ACC112 (cell line): ENCODE data around the gene CFAP299.

Source experiments
- H2AFZ ChIP-seq: fragments of 200-600 bp; sonication (generic); one replicate; pipeline ENCODE4 v1.6.0; 2017; ENCODE audit warnings: antibody characterized with exemption, low read length; ENCODE audit not compliant: unreplicated experiment
- H3K27ac ChIP-seq: fragments of 200-600 bp; sonication (generic); 2 replicates; pipeline ENCODE4 v1.5.1; 2014; ENCODE audit warnings: low read depth, mild to moderate bottlenecking, antibody characterized with exemption, low read length, moderate library complexity
- H3K27me3 ChIP-seq: fragments of 200-600 bp; sonication (generic); 2 replicates; pipeline ENCODE4 v1.6.1; 2014; ENCODE audit warnings: mild to moderate bottlenecking, antibody characterized with exemption, low read length, moderate library complexity, mixed read lengths; ENCODE audit not compliant: insufficient read depth
- H3K36me3 ChIP-seq: fragments of 200-600 bp; sonication (generic); 2 replicates; pipeline ENCODE4 v1.6.1; 2016; ENCODE audit warnings: mild to moderate bottlenecking, antibody characterized with exemption, low read length, moderate library complexity, mixed read lengths; ENCODE audit not compliant: insufficient read depth
- H3K4me1 ChIP-seq: fragments of 200-600 bp; sonication (generic); one replicate; pipeline ENCODE4 v1.6.1; 2016; ENCODE audit warnings: low read length, mixed read lengths; ENCODE audit not compliant: insufficient read depth, unreplicated experiment, control insufficient read depth
- H3K4me3 ChIP-seq: fragments of 200-600 bp; sonication (generic); 2 replicates; pipeline ENCODE4 v1.5.1; 2014; ENCODE audit warnings: mild to moderate bottlenecking, low read depth, low read length
- H3K79me2 ChIP-seq: fragments of 200-600 bp; sonication (generic); one replicate; pipeline ENCODE4 v1.6.0; 2016; ENCODE audit warnings: low read length; ENCODE audit not compliant: control insufficient read depth, unreplicated experiment, insufficient read depth

The CFAP299 gene

DNA sequence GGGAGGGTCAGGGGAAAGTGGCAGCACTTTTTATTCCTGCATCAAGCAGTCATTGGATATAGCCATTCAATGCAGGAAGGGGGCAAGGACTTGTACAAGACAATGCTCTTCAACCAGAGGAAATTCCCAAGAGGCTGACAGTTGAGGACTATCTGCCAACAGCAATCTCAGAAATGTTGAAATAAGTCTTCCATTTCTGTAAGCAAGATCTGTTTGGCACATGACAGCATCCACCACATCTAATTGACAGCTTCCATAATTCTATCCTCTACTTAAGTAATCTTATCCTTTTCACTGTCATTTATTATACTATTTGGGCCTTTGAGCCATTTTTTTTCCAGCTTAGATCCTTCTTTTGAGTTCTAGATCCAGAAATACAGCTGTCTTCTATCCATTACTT lies 110.7 kb downstream of the CFAP299 start:
- no peaks in the 10 kb centered on the region for H3K27me3 ChIP-seq
- H3K79me2 ChIP-seq = no peaks in the 10 kb centered on the region
- 0 out of 2 replicates have a peak overlapping the region, but pooled peaks have one; percentile 4 for H3K27ac ChIP-seq
- no peaks in the 10 kb centered on the region for H3K36me3 ChIP-seq
- peak overlapping the region; percentile 7 for H2AFZ ChIP-seq
- H3K4me3 ChIP-seq = no peak overlapping the region
- peaks cover 10% of the 10 kb centered on the region for H3K4me1 ChIP-seq

- Histone ChIP-seq H3K4me1 (peaks cover 10% of the 10 kb centered on the region), H3K4me3 (no peak overlapping the region), H3K79me2 (no peaks in the 10 kb centered on the region), H3K36me3 (no peaks in the 10 kb centered on the region), H3K27ac (0 out of 2 replicates have a peak overlapping the region, but pooled peaks have one; percentile 4), H3K27me3 (no peaks in the 10 kb centered on the region), H2AFZ (peak overlapping the region; percentile 7)
Measured at GRCh38 chr4:80446664-80447063, 111.1 kb downstream of the CFAP299 start.

- Histone ChIP-seq H3K36me3 (no peaks in the 10 kb centered on the region), H3K27ac (no peak overlapping the region), H3K79me2 (no peaks in the 10 kb centered on the region), H2AFZ (no peak overlapping the region), H3K4me1 (peaks cover 10% of the 10 kb centered on the region), H3K27me3 (no peaks in the 10 kb centered on the region), H3K4me3 (no peak overlapping the region)
Measured at GRCh38 chr4:80447493-80447892, 112.0 kb downstream of the CFAP299 start.

- H3K36me3 ChIP-seq = no peaks in the 10 kb centered on the region
- H3K27me3 ChIP-seq = no peaks in the 10 kb centered on the region
- peaks cover 10% of the 10 kb centered on the region for H3K4me1 ChIP-seq
- H3K27ac ChIP-seq = no peak overlapping the region
- H2AFZ ChIP-seq = no peak overlapping the region
- no peak overlapping the region for H3K4me3 ChIP-seq
- H3K79me2 ChIP-seq = no peaks in the 10 kb centered on the region
Measured at GRCh38 chr4:80448056-80448455, 112.5 kb downstream of the CFAP299 start.

DNA sequence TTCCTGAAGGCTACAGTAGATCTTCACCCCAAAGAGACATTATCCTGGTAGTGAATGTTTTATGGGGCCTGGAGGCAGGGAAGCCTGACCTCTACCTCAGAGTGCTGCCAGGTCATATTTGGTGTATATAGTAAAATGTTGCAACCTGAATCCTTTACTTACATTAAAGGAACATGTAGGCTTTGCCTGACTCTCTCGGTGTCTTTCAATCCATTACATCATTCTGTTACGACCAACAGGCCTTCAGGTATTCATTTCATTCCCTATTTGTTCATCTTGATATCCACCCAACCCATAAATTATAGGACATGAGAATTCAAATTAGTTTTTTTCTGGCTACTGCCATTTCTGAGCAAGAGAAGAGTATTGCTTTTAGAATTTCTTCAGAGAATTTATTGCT lies 116.5 kb downstream of the CFAP299 start:
- Histone ChIP-seq H2AFZ (no peak overlapping the region), H3K79me2 (no peaks in the 10 kb centered on the region), H3K36me3 (no peaks in the 10 kb centered on the region), H3K4me1 (peaks cover 6% of the 10 kb centered on the region), H3K27me3 (no peaks in the 10 kb centered on the region), H3K4me3 (no peak overlapping the region), H3K27ac (no peak overlapping the region)

GRCh38 chr4:80452768-80453167 lies 117.2 kb downstream of the CFAP299 start:
- Histone ChIP-seq H3K36me3 (no peaks in the 10 kb centered on the region), H2AFZ (no peak overlapping the region), H3K27ac (no peak overlapping the region), H3K27me3 (no peaks in the 10 kb centered on the region), H3K4me3 (no peak overlapping the region), H3K79me2 (no peaks in the 10 kb centered on the region), H3K4me1 (peaks cover 6% of the 10 kb centered on the region)

GRCh38 chr4:80454040-80454439 lies 118.5 kb downstream of the CFAP299 start:
- no peak overlapping the region; the same call in 1 of the 2 replicates for H3K4me3 ChIP-seq
- H3K36me3 ChIP-seq = no peaks in the 10 kb centered on the region
- H3K27ac ChIP-seq = no peak overlapping the region
- H3K27me3 ChIP-seq = no peaks in the 10 kb centered on the region
- no peaks in the 10 kb centered on the region for H3K79me2 ChIP-seq
- H2AFZ ChIP-seq = no peak overlapping the region
- peaks cover 6% of the 10 kb centered on the region for H3K4me1 ChIP-seq

DNA sequence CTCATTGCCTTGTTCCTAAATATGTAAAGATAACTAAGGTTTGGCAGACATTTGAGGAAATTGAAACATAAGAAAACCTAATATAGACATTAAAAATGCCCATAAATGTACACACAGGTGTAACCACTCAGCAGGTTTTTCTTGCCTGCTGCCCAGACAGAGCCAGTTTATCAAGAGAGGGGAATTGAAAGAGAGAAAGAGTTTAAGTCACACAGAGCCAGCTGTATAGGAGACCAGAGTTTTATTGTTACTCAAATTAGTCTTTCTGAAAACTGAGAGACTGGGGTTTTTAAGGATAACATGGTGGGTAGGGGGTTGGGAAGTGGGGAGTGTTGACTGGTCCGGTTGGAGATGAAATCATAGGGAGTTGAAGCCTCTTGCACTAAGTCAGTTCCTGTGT lies 119.0 kb downstream of the CFAP299 start:
- Histone ChIP-seq H2AFZ (no peak overlapping the region), H3K4me3 (no peak overlapping the region), H3K27ac (no peak overlapping the region), H3K4me1 (peaks cover 6% of the 10 kb centered on the region), H3K36me3 (no peaks in the 10 kb centered on the region), H3K79me2 (no peaks in the 10 kb centered on the region), H3K27me3 (no peaks in the 10 kb centered on the region)

GRCh38 chr4:80459918-80460473 lies 124.5 kb downstream of the CFAP299 start:
- Histone ChIP-seq H3K27me3 (no peaks in the 10 kb centered on the region), H3K4me1 (peaks cover 11% of the 10 kb centered on the region), H2AFZ (no peak overlapping the region), H3K4me3 (no peak overlapping the region), H3K27ac (no peak overlapping the region), H3K79me2 (no peaks in the 10 kb centered on the region), H3K36me3 (no peaks in the 10 kb centered on the region)

DNA sequence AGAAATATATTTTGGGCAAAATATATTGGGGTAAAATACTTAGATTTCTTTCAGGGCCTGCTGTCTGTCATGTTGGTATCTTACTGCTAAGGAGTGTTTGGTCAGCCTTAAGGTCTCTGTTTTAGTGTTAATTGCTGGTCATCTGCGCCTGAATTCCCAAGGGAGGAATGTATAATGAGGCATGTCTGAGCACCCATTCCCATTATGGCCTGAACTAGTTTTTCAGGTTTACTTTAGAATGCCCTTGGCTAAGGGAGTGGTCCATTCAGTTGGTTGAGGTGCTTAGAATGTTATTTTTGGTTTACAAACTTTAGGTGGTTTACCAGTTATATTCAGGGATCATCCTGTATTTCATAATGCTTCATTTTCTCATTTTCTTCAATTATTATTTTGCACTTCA lies 125.9 kb downstream of the CFAP299 start:
- no peak overlapping the region for H3K27ac ChIP-seq
- no peaks in the 10 kb centered on the region for H3K36me3 ChIP-seq
- H3K4me1 ChIP-seq = peaks cover 11% of the 10 kb centered on the region
- no peaks in the 10 kb centered on the region for H3K27me3 ChIP-seq
- no peaks in the 10 kb centered on the region for H3K79me2 ChIP-seq
- no peak overlapping the region for H2AFZ ChIP-seq
- H3K4me3 ChIP-seq = no peak overlapping the region

GRCh38 chr4:80462621-80463091 lies 127.1 kb downstream of the CFAP299 start:
- no peaks in the 10 kb centered on the region for H3K36me3 ChIP-seq
- H3K4me3 ChIP-seq = peak overlapping the region; percentile 77
- peak overlapping the region; percentile 82 for H2AFZ ChIP-seq
- H3K79me2 ChIP-seq = no peaks in the 10 kb centered on the region
- H3K27me3 ChIP-seq = no peaks in the 10 kb centered on the region
- H3K4me1 ChIP-seq = peaks cover 11% of the 10 kb centered on the region
- peak overlapping the region; percentile 62 for H3K27ac ChIP-seq
